ENCODE results near the gene RASL11B.
A peak's percentile ranks its signal among the peaks of the same experiment; 100 is the strongest.

The RASL11B gene

GRCh38 chr4:52873191-52873590, 11.1 kb downstream of the RASL11B start:
- H3K9me3 ChIP-seq: no peaks in the 10 kb centered on the region
- no peak overlapping the region for H3K4me2 ChIP-seq
- H3K4me1 ChIP-seq: peaks cover 12% of the 10 kb centered on the region
- H3K27ac ChIP-seq: no peak overlapping the region
- TF ChIP-seq Cebpa-rat (IDR thresholded peaks at IDR 0.05): no peak
- no peaks in the 10 kb centered on the region for H4K20me1 ChIP-seq
- no peaks in the 10 kb centered on the region for H3K27me3 ChIP-seq
- no peak overlapping the region for H3K4me3 ChIP-seq
- peaks cover 4% of the 10 kb centered on the region; the same call in 1 of the 2 replicates for H3K36me3 ChIP-seq
- H3K9ac ChIP-seq: no peak overlapping the region

- Histone ChIP-seq H3K27me3 (no peaks in the 10 kb centered on the region), H3K9ac (no peak overlapping the region), H3K4me2 (no peak overlapping the region), H3K27ac (no peak overlapping the region), H3K9me3 (no peaks in the 10 kb centered on the region), H3K36me3 (peaks cover 4% of the 10 kb centered on the region; the same call in 1 of the 2 replicates), H3K4me3 (no peak overlapping the region), H3K4me1 (peaks cover 12% of the 10 kb centered on the region), H4K20me1 (no peaks in the 10 kb centered on the region)
- no peak for TF ChIP-seq Cebpa-rat (IDR thresholded peaks at IDR 0.05)
Observed at GRCh38 chr4:52873861-52874343, 11.8 kb downstream of the RASL11B start.

GRCh38 chr4:52874948-52875347, 12.8 kb downstream of the RASL11B start:
- no peak for TF ChIP-seq Cebpa-rat (IDR thresholded peaks at IDR 0.05)
- peaks cover 4% of the 10 kb centered on the region; the same call in 1 of the 2 replicates for H3K36me3 ChIP-seq
- no peak overlapping the region for H3K9ac ChIP-seq
- no peak overlapping the region for H3K4me2 ChIP-seq
- H3K27ac ChIP-seq: no peak overlapping the region
- H3K4me3 ChIP-seq: no peak overlapping the region
- H3K4me1 ChIP-seq: peaks cover 12% of the 10 kb centered on the region
- no peaks in the 10 kb centered on the region for H3K27me3 ChIP-seq
- no peaks in the 10 kb centered on the region for H3K9me3 ChIP-seq
- no peaks in the 10 kb centered on the region for H4K20me1 ChIP-seq

GRCh38 chr4:52876069-52876468, 14.0 kb downstream of the RASL11B start:
- H3K36me3 ChIP-seq: peaks cover 4% of the 10 kb centered on the region; the same call in 1 of the 2 replicates
- TF ChIP-seq Cebpa-rat (IDR thresholded peaks at IDR 0.05): no peak
- no peaks in the 10 kb centered on the region for H4K20me1 ChIP-seq
- no peak overlapping the region for H3K4me3 ChIP-seq
- no peaks in the 10 kb centered on the region for H3K27me3 ChIP-seq
- H3K9ac ChIP-seq: no peak overlapping the region
- H3K9me3 ChIP-seq: no peaks in the 10 kb centered on the region
- no peak overlapping the region for H3K27ac ChIP-seq
- no peak overlapping the region for H3K4me2 ChIP-seq
- H3K4me1 ChIP-seq: peaks cover 19% of the 10 kb centered on the region

GRCh38 chr4:52877036-52877435, 14.9 kb downstream of the RASL11B start:
- peaks cover 4% of the 10 kb centered on the region; the same call in 1 of the 2 replicates for H3K36me3 ChIP-seq
- no peak overlapping the region for H3K27ac ChIP-seq
- peaks cover 28% of the 10 kb centered on the region for H3K4me1 ChIP-seq
- no peaks in the 10 kb centered on the region for H3K27me3 ChIP-seq
- no peaks in the 10 kb centered on the region for H3K9me3 ChIP-seq
- H3K9ac ChIP-seq: no peak overlapping the region
- TF ChIP-seq Cebpa-rat (IDR thresholded peaks at IDR 0.05): no peak
- no peak overlapping the region for H3K4me3 ChIP-seq
- H3K4me2 ChIP-seq: no peak overlapping the region; the same call in 1 of the 2 replicates
- H4K20me1 ChIP-seq: no peaks in the 10 kb centered on the region

GRCh38 chr4:52877694-52878093, 15.6 kb downstream of the RASL11B start:
- no peak overlapping the region for H3K4me3 ChIP-seq
- no peak overlapping the region for H3K4me2 ChIP-seq
- H3K9me3 ChIP-seq: peaks cover 4% of the 10 kb centered on the region; the same call in 1 of the 2 replicates
- peaks cover 29% of the 10 kb centered on the region for H3K4me1 ChIP-seq
- no peak overlapping the region for H3K27ac ChIP-seq
- H3K9ac ChIP-seq: no peak overlapping the region
- H4K20me1 ChIP-seq: no peaks in the 10 kb centered on the region
- peaks cover 11% of the 10 kb centered on the region; the same call in 1 of the 2 replicates for H3K36me3 ChIP-seq
- H3K27me3 ChIP-seq: no peaks in the 10 kb centered on the region
- no peak for TF ChIP-seq Cebpa-rat (IDR thresholded peaks at IDR 0.05)

- Histone ChIP-seq H3K4me2 (no peak overlapping the region), H3K27ac (no peak overlapping the region), H3K27me3 (no peaks in the 10 kb centered on the region), H3K9me3 (peaks cover 8% of the 10 kb centered on the region; the same call in 1 of the 2 replicates), H3K4me1 (peaks cover 47% of the 10 kb centered on the region), H4K20me1 (no peaks in the 10 kb centered on the region), H3K36me3 (peaks cover 17% of the 10 kb centered on the region), H3K4me3 (no peak overlapping the region), H3K9ac (no peak overlapping the region)
- no peak for TF ChIP-seq Cebpa-rat (IDR thresholded peaks at IDR 0.05)
Observed at GRCh38 chr4:52879471-52879870, 17.4 kb downstream of the RASL11B start.

- Histone ChIP-seq H3K4me2 (peak overlapping the region; percentile 64), H3K9me3 (peaks cover 16% of the 10 kb centered on the region)
- TF ChIP-seq Cebpa-rat (IDR thresholded peaks at IDR 0.05): no peak
Observed at GRCh38 chr4:52880994-52881393, 18.9 kb downstream of the RASL11B start.

GRCh38 chr4:52883183-52883621, 21.1 kb downstream of the RASL11B start:
- peak overlapping the region; percentile 18; the same call in 1 of the 2 replicates for H3K27ac ChIP-seq
- H4K20me1 ChIP-seq: no peaks in the 10 kb centered on the region
- peak overlapping the region; percentile 38 for H3K4me2 ChIP-seq
- no peak overlapping the region for H3K4me3 ChIP-seq
- H3K4me1 ChIP-seq: peaks cover 39% of the 10 kb centered on the region
- no peak for TF ChIP-seq Cebpa-rat (IDR thresholded peaks at IDR 0.05)
- H3K9me3 ChIP-seq: peaks cover 33% of the 10 kb centered on the region
- H3K9ac ChIP-seq: no peak overlapping the region
- H3K36me3 ChIP-seq: peaks cover 42% of the 10 kb centered on the region
- H3K27me3 ChIP-seq: no peaks in the 10 kb centered on the region

More at GRCh38 chr4:52880994-52881393, 18.9 kb downstream of the RASL11B start:
- Histone ChIP-seq H3K4me3 (no peak overlapping the region), H4K20me1 (no peaks in the 10 kb centered on the region), H3K27ac (no peak overlapping the region), H3K36me3 (peaks cover 31% of the 10 kb centered on the region), H3K4me1 (peaks cover 49% of the 10 kb centered on the region), H3K9ac (no peak overlapping the region), H3K27me3 (no peaks in the 10 kb centered on the region)

GRCh38 chr4:52883707-52884669, 21.9 kb downstream of the RASL11B start:
- H3K4me2 ChIP-seq: no peak overlapping the region; the same call in 1 of the 2 replicates

More at GRCh38 chr4:52883707-52884669, 21.9 kb downstream of the RASL11B start:
- no peak overlapping the region for H3K9ac ChIP-seq
- H3K36me3 ChIP-seq: peaks cover 42% of the 10 kb centered on the region
- no peaks in the 10 kb centered on the region for H4K20me1 ChIP-seq
- H3K9me3 ChIP-seq: peaks cover 33% of the 10 kb centered on the region
- TF ChIP-seq Cebpa-rat (IDR thresholded peaks at IDR 0.05): no peak
- peaks cover 39% of the 10 kb centered on the region for H3K4me1 ChIP-seq
- H3K27me3 ChIP-seq: no peaks in the 10 kb centered on the region
- H3K27ac ChIP-seq: no peak overlapping the region
- no peak overlapping the region for H3K4me3 ChIP-seq

All from BLaER1 (cell line).